HG03097 (cell line): ENCODE measurements around the gene PPP1R27.

Experiments
- ATAC-seq: cut with Tn5 transposase; IDR thresholded peaks from one replicate; pipeline ENCODE4 v1.9.1; 2021; ENCODE audit not compliant: unreplicated experiment, low FRiP score

The PPP1R27 gene

GRCh38 chr17:81863123-81863675 lies 28.3 kb upstream of the PPP1R27 start:
- ATAC-seq = no peak

DNA sequence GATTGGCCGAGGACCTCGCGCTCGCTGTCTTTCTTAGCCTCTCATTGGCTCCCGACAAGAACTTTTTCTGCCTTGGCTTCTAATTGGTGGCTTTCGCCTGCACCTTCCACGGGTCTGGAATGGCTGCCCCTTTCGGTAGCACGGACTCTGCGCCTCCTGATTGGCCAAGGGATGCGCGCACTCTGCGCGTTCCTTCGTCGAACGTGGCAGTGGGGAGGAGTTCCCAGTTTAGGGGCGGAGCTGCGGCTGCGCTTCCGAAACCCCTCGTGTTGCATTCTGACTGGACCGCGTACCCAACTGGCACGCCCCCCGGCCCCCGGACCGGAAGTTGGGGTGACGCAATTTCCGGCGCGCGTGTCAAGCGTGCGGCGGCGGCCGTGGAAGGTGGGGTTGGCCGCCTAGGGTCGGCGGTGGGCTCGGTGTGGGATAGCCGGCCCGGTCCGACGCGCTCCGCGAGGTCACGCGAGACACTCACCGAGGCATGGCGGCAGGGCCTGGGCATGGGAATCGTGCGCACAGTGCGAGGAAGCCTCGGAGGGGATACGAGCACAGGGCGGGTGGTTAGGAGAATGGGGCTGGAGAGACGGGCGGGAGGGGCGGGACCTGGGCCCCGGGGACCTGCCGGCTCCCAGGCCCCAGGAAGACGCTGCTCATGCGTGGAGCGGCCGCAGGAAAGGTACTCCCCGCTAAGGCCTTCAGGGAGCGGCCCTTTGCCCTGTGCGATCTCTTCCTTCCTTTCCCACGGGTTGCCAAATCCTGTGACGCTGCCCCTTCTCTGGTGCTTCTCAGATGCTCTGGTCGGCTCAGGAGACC lies 26.1 kb upstream of the PPP1R27 start:
- peak; percentile 79 for ATAC-seq

DNA sequence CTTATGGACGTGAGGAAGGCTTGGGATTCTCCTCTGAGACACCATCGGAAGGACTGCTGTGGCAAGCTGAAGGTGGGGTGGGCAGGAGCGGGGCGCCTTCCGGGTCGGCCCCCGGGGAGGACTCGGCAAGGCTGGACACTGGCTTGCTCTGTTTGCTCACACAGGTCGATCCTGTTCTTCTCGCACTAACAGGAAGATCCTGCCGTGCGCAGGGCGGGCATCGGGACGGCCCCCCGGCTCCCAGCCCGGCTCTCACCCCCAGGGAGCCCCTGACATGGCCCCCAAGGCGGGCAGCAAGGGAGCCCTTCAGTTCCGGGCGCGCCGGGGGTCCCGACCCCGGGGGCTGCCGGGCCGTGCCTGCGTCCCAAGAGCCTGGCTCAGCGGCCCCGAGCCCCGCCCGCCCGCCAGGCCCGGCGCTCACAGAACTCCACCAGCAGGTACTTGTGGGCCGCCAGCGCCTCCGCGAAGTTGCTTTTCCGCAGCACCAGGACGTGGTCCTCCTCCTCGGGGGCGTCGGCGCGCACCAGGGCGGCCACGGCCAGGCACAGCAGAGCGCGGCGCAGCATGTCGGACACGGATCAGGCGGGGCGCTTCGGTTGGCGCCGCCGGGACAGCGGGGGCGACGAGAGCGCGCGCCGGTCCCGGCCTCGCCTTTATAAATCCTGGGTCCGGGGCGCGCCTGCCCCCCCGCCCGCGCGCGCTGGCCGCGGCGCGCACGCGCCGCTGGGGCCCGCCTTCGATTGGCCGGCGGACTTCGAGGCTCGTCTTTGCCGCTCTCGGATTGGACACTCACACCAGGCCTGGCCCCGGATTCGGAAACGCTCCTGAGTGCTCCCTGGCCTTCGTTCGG lies 25.3 kb upstream of the PPP1R27 start, which contains the start of gene P4HB:
TSS of gene P4HB (minus strand) at position 630 of the 850 bp plus-strand sequence. CDS start at position 566, 64 bp downstream.
- no peak for ATAC-seq

- no peak for ATAC-seq
These were observed 24.4 kb upstream of the PPP1R27 start for GRCh38 chr17:81858967-81859905.

DNA sequence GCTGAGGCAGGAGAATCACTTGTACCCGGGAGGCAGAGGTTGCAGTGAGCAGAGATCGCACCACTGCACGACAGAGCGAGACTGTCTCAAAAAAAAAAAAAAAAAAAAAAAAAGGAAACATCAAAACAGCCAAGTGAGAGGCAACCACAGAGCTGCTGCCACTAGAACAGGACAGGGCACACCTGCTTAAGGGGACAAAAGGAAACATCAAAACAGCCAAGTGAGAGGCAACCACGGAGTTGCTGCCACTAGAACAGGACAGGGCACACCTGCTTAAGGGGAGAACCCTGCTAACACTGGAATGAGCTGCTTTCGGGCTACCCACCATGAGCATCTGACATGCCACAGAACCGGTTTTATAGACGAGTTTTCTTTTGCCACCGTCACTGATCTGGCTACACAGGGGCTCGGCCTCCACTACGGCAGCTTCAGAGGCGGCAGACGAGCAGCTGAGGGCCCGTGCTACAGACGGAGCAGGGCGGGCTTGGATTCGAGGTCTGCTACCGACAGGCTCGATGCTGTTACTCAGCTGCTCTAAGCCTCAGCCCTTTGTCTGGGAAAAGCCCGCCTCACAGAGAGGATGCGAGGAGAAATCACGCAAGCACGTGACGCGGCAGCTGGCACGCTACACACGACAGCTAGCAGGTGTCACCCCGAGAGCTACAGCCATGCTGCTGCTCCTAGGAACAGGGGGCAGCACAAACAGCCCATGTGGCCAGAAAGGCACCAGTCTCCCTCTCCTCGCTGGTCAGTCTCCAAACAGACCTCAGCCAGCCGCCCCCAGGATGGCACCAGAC lies 23.5 kb upstream of the PPP1R27 start:
- no peak for ATAC-seq

GRCh38 chr17:81854974-81855774 lies 20.3 kb upstream of the PPP1R27 start:
- ATAC-seq = no peak

DNA sequence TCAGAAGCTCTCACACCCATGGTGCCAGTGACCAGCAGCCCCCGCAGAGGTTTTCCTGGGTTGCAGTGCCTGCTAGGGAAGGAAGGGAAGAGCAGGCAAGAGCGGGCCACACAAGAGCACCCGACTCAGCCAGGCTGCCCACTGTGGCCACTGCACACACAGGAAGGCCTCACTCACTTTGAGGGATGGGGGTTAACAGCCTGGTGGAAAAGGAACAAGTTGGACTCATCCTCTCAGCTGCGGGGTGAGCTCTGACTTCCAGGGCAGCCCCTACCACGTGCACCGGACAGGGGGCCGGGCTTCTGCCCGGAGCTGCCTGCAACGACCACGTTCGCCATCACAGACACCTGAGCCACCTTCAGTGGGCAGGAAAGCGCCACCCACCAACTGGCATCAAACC lies 17.4 kb upstream of the PPP1R27 start:
- ATAC-seq = no peak

DNA sequence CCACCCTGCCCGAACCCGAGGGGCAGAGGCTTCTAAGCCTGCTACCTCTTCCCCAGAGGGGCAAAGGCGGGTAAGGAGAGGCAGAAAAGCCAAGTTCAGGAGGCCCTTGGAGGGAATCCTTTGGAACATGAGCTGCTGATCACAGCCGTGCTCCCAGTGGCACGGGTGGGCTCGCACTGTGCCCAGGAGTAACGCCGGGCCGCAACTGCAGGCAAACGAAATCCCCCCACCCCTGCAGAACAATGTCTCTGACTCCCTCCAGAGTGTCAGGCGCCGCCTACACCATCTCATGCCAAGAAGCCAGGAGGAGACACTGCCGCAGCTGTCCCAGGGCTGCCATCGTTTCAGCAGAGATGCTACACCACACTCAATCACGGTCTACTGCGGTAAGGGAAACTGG lies 16.6 kb upstream of the PPP1R27 start:
- no peak for ATAC-seq

GRCh38 chr17:81849457-81849856 lies 14.6 kb upstream of the PPP1R27 start:
- ATAC-seq = no peak

GRCh38 chr17:81846743-81847689 lies 12.2 kb upstream of the PPP1R27 start:
- no peak for ATAC-seq

DNA sequence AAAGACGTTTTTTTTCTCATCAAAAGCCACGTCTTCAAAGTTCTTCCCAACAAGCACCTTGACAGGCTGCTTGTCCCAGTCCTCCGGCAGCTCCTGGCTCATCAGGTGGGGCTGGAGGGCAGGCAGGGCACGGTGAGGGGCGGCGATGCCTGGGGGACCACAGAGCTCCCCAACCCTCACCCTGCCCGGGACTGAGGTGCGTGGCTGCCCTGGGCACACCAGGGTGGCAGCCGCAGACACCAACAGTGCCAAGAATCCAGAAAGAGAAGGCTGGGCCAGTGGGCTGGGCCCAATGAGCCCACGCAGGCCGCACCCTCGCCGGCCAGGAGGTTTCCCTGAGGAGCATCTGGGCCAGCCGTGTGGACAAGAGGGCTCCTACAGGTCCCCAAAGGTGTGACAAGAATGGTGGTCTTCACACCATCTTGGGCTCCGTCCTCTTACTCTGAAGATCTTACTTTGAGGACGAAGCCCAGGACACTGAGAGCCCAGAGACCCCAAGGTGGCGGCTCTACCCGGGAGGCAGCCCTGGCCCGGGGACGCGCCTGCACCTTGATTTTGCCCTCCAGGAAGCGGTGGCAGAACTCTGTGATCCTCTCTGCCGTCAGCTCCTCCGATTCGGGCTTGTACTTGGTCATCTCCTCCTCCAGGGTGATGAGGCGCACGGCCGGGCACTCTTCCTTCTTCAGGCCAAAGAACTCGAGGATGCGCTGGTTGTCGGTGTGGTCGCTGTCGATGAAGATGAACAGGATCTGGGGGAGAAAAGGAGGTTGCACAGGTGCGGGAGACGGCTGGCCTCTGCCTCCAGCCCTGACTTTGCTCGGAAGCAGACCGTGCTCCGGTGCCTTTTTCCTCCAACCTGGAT lies 11.3 kb upstream of the PPP1R27 start:
- ATAC-seq = no peak

GRCh38 chr17:81845361-81845760 lies 10.5 kb upstream of the PPP1R27 start:
- no peak for ATAC-seq

DNA sequence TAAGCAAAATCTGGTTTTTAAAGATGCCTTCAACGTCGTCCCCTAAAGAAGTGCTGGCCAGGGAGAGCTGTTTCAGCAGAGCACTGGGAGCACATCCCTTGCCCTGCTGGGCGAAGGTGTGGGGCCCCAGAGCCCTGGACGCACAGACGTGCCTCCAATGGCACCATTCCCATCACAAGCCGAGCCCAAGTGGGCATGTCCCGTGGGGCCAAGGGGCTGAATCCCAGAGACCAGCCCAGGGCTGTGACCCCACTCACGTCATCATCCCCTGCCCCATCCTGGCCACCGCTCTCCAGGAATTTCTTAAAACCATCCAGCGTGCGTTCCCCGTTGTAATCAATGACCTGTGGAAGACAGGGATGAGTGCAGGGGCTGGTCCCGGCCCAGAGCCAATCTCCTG lies 10.0 kb upstream of the PPP1R27 start:
- ATAC-seq = no peak

- no peak for ATAC-seq
These were observed 9.5 kb upstream of the PPP1R27 start for GRCh38 chr17:81844327-81844851.

DNA sequence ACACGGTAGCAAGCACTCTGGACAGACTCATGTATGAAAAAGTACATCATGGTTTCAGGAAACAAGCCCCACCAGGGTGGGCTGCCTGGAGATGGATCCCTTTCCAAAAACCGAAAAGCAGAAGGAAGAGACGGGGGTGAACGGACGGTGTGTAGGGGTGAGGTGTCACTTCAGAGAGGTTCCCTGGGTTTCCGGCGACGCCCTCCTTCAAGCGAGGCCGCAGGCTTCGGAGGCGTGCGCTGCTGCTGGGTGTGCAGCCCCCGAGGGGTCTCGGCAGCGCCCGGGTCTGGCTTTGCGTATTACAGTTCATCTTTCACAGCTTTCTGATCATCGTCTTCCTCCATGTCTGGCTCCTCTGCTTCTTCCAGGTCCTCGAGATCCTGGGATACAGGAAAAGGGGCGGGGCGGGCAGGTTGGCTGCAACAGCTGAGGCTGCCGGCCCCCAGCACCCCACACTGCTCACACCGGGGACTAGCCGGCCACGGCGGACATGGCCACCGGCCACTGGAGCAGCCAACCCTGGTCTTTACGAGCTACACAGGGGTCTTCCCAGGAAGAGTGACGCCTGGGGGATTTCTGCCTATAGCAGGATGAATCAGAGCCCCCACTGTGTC lies 9.0 kb upstream of the PPP1R27 start:
- no peak for ATAC-seq
